Progenitor cell of endocrine pancreas (in vitro differentiated cells): ENCODE measurements around the gene ATR. TPM values are rescaled to one million over a fixed set of nuclear protein-coding genes. Genes with fewer than 3 reads are reported as not detected.

ENCODE experiments used
- DNase-seq: peaks from one replicate; pipeline ENCODE4 v3.0.0; 2021; ENCODE audit warnings: low spot score; ENCODE audit not compliant: unreplicated experiment
- H3K27ac Mint-ChIP-seq: 2 replicates; pipeline ENCODE4 v1.8.0; 2021; ENCODE audit warnings: mild to moderate bottlenecking, moderate library complexity, mixed read lengths
- H3K27me3 Mint-ChIP-seq: 2 replicates; pipeline ENCODE4 v1.8.0; 2021; ENCODE audit warnings: mixed read lengths
- H3K36me3 Mint-ChIP-seq: 2 replicates; pipeline ENCODE4 v1.8.0; 2022; ENCODE audit warnings: mixed read lengths; ENCODE audit not compliant: insufficient read depth
- H3K4me1 Mint-ChIP-seq: 2 replicates; pipeline ENCODE4 v1.8.0; 2021; ENCODE audit warnings: low read depth, mixed read lengths
- H3K4me3 Mint-ChIP-seq: 2 replicates; pipeline ENCODE4 v1.8.0; 2021; ENCODE audit warnings: low read depth, mild to moderate bottlenecking, moderate library complexity, mixed read lengths
- H3K9me3 Mint-ChIP-seq: 2 replicates; pipeline ENCODE4 v1.8.0; 2021; ENCODE audit warnings: low read depth, mixed read lengths
- CTCF ChIP-seq: fragments of 200-600 bp; sonication (generic); IDR thresholded peaks from one replicate; pipeline ENCODE4 v1.5.0; 2021; ENCODE audit warnings: antibody characterized with exemption, mild to moderate bottlenecking; ENCODE audit not compliant: unreplicated experiment
- total RNA-seq: library from RNA; stranded (reverse); gene quantifications from 2 replicates; pipeline ENCODE4 v1.2.1, GENCODE V29; 2021

ATR gene
- total RNA-seq, 1 donor from 2014 or later: 20.3 TPM

GRCh38 chr3:142467768-142468167 lies 110.8 kb downstream of the ATR start:
- TF ChIP-seq CTCF: no peak
- H3K36me3 Mint-ChIP-seq: peaks cover 11% of the 10 kb centered on the region
- H3K27me3 Mint-ChIP-seq: peaks cover 13% of the 10 kb centered on the region
- no peak overlapping the region for H3K4me3 Mint-ChIP-seq
- no peak for DNase-seq
- no peak overlapping the region for H3K27ac Mint-ChIP-seq
- H3K9me3 Mint-ChIP-seq: no peaks in the 10 kb centered on the region
- H3K4me1 Mint-ChIP-seq: peaks cover 8% of the 10 kb centered on the region

GRCh38 chr3:142460689-142461088 lies 117.8 kb downstream of the ATR start:
- H3K4me1 Mint-ChIP-seq: no peaks in the 10 kb centered on the region
- H3K27me3 Mint-ChIP-seq: no peaks in the 10 kb centered on the region
- peaks cover 6% of the 10 kb centered on the region for H3K36me3 Mint-ChIP-seq
- no peak for TF ChIP-seq CTCF
- no peaks in the 10 kb centered on the region for H3K9me3 Mint-ChIP-seq
- H3K27ac Mint-ChIP-seq: no peak overlapping the region
- no peak overlapping the region for H3K4me3 Mint-ChIP-seq
- DNase-seq: no peak

- H3K27me3 Mint-ChIP-seq: no peaks in the 10 kb centered on the region
- no peak overlapping the region for H3K4me3 Mint-ChIP-seq
- DNase-seq: no peak
- no peak for TF ChIP-seq CTCF
- no peaks in the 10 kb centered on the region for H3K4me1 Mint-ChIP-seq
- no peak overlapping the region for H3K27ac Mint-ChIP-seq
- peaks cover 7% of the 10 kb centered on the region for H3K36me3 Mint-ChIP-seq
- H3K9me3 Mint-ChIP-seq: no peaks in the 10 kb centered on the region
Observed at GRCh38 chr3:142459929-142460328, 118.6 kb downstream of the ATR start.

- H3K27ac Mint-ChIP-seq: no peak overlapping the region
- no peaks in the 10 kb centered on the region for H3K27me3 Mint-ChIP-seq
- no peak overlapping the region for H3K4me3 Mint-ChIP-seq
- no peaks in the 10 kb centered on the region for H3K9me3 Mint-ChIP-seq
- no peak for TF ChIP-seq CTCF
- DNase-seq: no peak
- H3K4me1 Mint-ChIP-seq: no peaks in the 10 kb centered on the region
- H3K36me3 Mint-ChIP-seq: peaks cover 3% of the 10 kb centered on the region
Observed at GRCh38 chr3:142459096-142459495, 119.4 kb downstream of the ATR start.

- Mint-ChIP-seq H3K4me3 (no peak overlapping the region), H3K27me3 (no peaks in the 10 kb centered on the region), H3K9me3 (no peaks in the 10 kb centered on the region), H3K36me3 (peaks cover 4% of the 10 kb centered on the region), H3K4me1 (peaks cover 17% of the 10 kb centered on the region), H3K27ac (no peak overlapping the region)
- DNase-seq: no peak
- no peak for TF ChIP-seq CTCF
Observed at GRCh38 chr3:142450881-142451280, 127.7 kb downstream of the ATR start.
